SK-N-MC (cell line): ENCODE results near the gene KRTAP19-2.

Experiments
- EZH2 ChIP-seq: fragments of 200-600 bp; sonication (generic); IDR thresholded peaks from one replicate; pipeline ENCODE4 v1.6.1; 2017; ENCODE audit warnings: antibody characterized with exemption
- FOXP2 ChIP-seq: optimal IDR thresholded peaks from 2 replicates; pipeline ENCODE3; 2011; ENCODE audit warnings: mild to moderate bottlenecking, moderate library complexity; ENCODE audit not compliant: insufficient read depth; ENCODE audit errors: extremely low read length, control extremely low read depth
- POLR2AphosphoS5 ChIP-seq: IDR thresholded peaks from 2 replicates; pipeline ENCODE4 v1.6.1; 2012; ENCODE audit warnings: mild to moderate bottlenecking, low read depth, low read length, borderline replicate concordance

DNA sequence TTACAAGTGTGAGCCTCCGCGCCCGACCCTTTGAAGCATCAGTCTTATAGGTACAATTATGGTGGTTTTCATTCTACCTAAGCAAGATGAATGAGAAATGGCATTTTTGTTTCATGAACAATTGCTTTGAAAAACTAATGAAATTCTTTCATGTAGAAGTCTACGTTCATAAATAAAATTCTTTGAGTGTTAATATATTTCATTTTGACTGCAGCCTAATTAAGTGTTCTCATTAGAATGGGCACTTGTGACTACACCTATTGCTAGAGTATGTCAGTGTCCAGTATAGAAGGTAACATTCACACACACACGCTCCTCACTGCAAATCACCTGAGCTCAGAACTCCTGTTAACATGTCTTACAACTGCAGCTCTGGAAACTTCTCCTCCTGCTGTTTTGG is 47.3 kb downstream of the KRTAP19-2 start, which contains the start of gene KRTAP15-1:
- TF ChIP-seq POLR2AphosphoS5 (no peak), EZH2 (no peak), FOXP2 (no peak)
